Coronary artery (tissue), 2 donors: Measurements from ENCODE around the gene PEPD.
A peak's percentile ranks its signal among the peaks of the same experiment; 100 is the strongest.

Experiments
- DNase-seq: peaks from one replicate; pipeline ENCODE4 v3.0.0-alpha.2; 2017; ENCODE audit warnings: low spot score
- H3K27ac ChIP-seq, 2 donors: fragments of 200-600 bp; sonication (generic); one replicate each; pipeline ENCODE4 v1.5.1; 2016 to 2019
- H3K4me3 ChIP-seq: fragments of 200-600 bp; sonication (generic); 2 replicates; pipeline ENCODE4 v1.5.1; 2016; ENCODE audit warnings: mild to moderate bottlenecking, moderate library complexity
- CTCF ChIP-seq: fragments of 200-600 bp; sonication (generic); IDR thresholded peaks from one replicate; pipeline ENCODE4 v1.5.1; 2019; ENCODE audit warnings: antibody characterized with exemption

The PEPD gene

GRCh38 chr19:33520048-33520643 lies 1.4 kb downstream of the PEPD start:
- H3K27ac ChIP-seq: no peak overlapping the region
- TF ChIP-seq CTCF: no peak
- no peak for DNase-seq
- H3K4me3 ChIP-seq: peak overlapping the region; percentile 89

GRCh38 chr19:33519416-33519815 lies 2.2 kb downstream of the PEPD start:
- Histone ChIP-seq H3K27ac (no peak overlapping the region), H3K4me3 (no peak overlapping the region)
- no peak for TF ChIP-seq CTCF
- no peak for DNase-seq

- no peak overlapping the region for H3K27ac ChIP-seq
- no peak overlapping the region for H3K4me3 ChIP-seq
- no peak for DNase-seq
- no peak for TF ChIP-seq CTCF
Measured at GRCh38 chr19:33518541-33518940, 3.0 kb downstream of the PEPD start.

GRCh38 chr19:33517922-33518321 lies 3.7 kb downstream of the PEPD start:
- DNase-seq: no peak
- Histone ChIP-seq H3K27ac (no peak overlapping the region), H3K4me3 (no peak overlapping the region)
- no peak for TF ChIP-seq CTCF

- no peak for TF ChIP-seq CTCF
- DNase-seq: no peak
- no peak overlapping the region for H3K27ac ChIP-seq
- no peak overlapping the region for H3K4me3 ChIP-seq
Measured at GRCh38 chr19:33515921-33516320, 5.7 kb downstream of the PEPD start.

GRCh38 chr19:33514885-33515551 lies 6.6 kb downstream of the PEPD start:
- no peak for TF ChIP-seq CTCF
- DNase-seq: no peak
- H3K4me3 ChIP-seq: no peak overlapping the region
- H3K27ac ChIP-seq: peak overlapping the region in 1 of 2 donors; percentile 10

GRCh38 chr19:33513424-33513823 lies 8.2 kb downstream of the PEPD start:
- DNase-seq: no peak
- H3K27ac ChIP-seq: no peak overlapping the region

More at GRCh38 chr19:33513424-33513823, 8.2 kb downstream of the PEPD start:
- TF ChIP-seq CTCF: no peak
- H3K4me3 ChIP-seq: no peak overlapping the region
